Measurements from ENCODE around the gene SMAD1.

The SMAD1 gene

DNA sequence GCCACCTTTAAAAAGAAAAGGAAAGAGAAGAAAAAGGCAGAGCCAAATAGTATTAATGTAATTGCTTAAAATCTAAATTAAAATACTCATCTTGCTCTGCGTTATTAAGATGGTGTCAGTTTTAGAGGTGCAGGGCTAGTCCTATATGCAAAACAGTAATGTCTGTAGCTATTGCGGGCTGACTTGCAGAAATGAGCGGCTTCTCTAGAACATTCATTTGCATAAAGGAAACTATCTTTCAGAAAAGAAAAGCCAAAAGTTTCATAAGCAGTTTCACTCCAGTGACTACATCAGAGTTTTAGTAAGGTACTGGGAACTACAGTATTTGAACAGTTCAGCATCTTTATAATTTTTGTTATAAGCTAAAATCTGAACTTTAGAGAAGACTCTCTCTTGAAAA lies 6.0 kb downstream of the SMAD1 start:
- Histone ChIP-seq H3K79me1 (ENCODE audit: low read length) (no peaks in the 10 kb centered on the region), H3K4me1 (ENCODE audit: control insufficient read depth in 1 of 2, insufficient read depth in 2 of 2, low read length in 2 of 2) (peaks cover 0 to 2% of the 10 kb centered on the region in 2 experiments), H2BK12ac (ENCODE audit: low read length) (no peak overlapping the region), H2AFZ (ENCODE audit: insufficient read depth, low read length, poor library complexity) (no peak overlapping the region), H3K23ac (ENCODE audit: low read length) (no peak overlapping the region), H2BK120ac (ENCODE audit: insufficient read depth, low read length, poor library complexity) (no peak overlapping the region), H3K14ac (ENCODE audit: low read length) (no peak overlapping the region), H3K36me3 (ENCODE audit: control insufficient read depth in 1 of 2, insufficient read depth in 2 of 2, low read length in 2 of 2) (no peaks in the 10 kb centered on the region), H3K9me3 (ENCODE audit: insufficient read depth, low read depth, low read length) (no peaks in the 10 kb centered on the region), H3K79me2 (ENCODE audit: control insufficient read depth, insufficient read depth, low read length, poor library complexity) (peaks cover 2% of the 10 kb centered on the region), H4K12ac (ENCODE audit: low read depth, low read length) (no peak overlapping the region), H3K4me2 (ENCODE audit: low read length) (no peak overlapping the region), H3K27ac (ENCODE audit: low read depth, low read length) (no peak overlapping the region), H4K8ac (ENCODE audit: low read depth, low read length) (no peak overlapping the region), H3K9ac (ENCODE audit: low read length) (no peak overlapping the region), H3K18ac (ENCODE audit: low read length) (no peak overlapping the region), H2BK5ac (ENCODE audit: low read depth, low read length, poor library complexity) (no peak overlapping the region), H3K27me3 (ENCODE audit: insufficient read depth, low read length) (no peaks in the 10 kb centered on the region), H3K4me3 (ENCODE audit: low read depth, low read length) (no peak overlapping the region), H3K4ac (ENCODE audit: low read depth, low read length) (no peak overlapping the region), H2AK5ac (ENCODE audit: low read length) (no peak overlapping the region), H4K91ac (ENCODE audit: low read depth, low read length) (no peak overlapping the region)
- no CpG with 5 or more reads among the region's 3 CpGs for WGBS (ENCODE audit: extremely low coverage, insufficient coverage, insufficient read length)
- DNase-seq: no peak

DNA sequence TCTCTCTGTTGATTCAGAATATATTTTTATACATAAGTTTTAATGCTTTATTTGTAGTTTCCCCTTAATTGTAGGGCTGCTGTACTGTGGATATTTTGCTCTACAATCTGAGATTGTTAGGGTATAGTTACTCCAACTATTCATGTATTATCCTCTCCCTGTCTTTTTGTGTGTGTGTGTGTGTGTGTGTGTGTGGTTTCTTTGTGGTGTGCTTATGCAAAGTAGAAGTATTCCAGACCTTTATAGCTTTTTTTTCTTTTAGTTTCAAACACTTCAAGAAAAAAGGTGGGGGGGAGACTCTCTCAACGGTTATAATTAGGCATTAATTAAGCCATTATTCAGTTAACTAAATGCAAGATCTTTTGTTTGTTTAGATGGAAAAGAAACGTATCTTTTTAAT lies 6.7 kb downstream of the SMAD1 start:
- H3K4me1 ChIP-seq (ENCODE audit: control insufficient read depth in 1 of 2, insufficient read depth in 2 of 2, low read length in 2 of 2): peaks cover 0 to 2% of the 10 kb centered on the region in 2 experiments
- no peak overlapping the region for H3K27ac ChIP-seq (ENCODE audit: low read depth, low read length)
- H2BK5ac ChIP-seq (ENCODE audit: low read depth, low read length, poor library complexity): no peak overlapping the region
- no peak overlapping the region for H2AK5ac ChIP-seq (ENCODE audit: low read length)
- no peaks in the 10 kb centered on the region for H3K9me3 ChIP-seq (ENCODE audit: insufficient read depth, low read depth, low read length)
- no peak for DNase-seq
- H3K36me3 ChIP-seq (ENCODE audit: control insufficient read depth in 1 of 2, insufficient read depth in 2 of 2, low read length in 2 of 2): no peaks in the 10 kb centered on the region
- no peak overlapping the region for H4K91ac ChIP-seq (ENCODE audit: low read depth, low read length)
- H3K79me1 ChIP-seq (ENCODE audit: low read length): no peaks in the 10 kb centered on the region
- no peak overlapping the region for H4K8ac ChIP-seq (ENCODE audit: low read depth, low read length)
- no peaks in the 10 kb centered on the region for H3K27me3 ChIP-seq (ENCODE audit: insufficient read depth, low read length)
- H3K4me2 ChIP-seq (ENCODE audit: low read length): no peak overlapping the region
- no peak overlapping the region for H3K18ac ChIP-seq (ENCODE audit: low read length)
- H3K14ac ChIP-seq (ENCODE audit: low read length): no peak overlapping the region
- no peak overlapping the region for H3K4me3 ChIP-seq (ENCODE audit: low read depth, low read length)
- H3K23ac ChIP-seq (ENCODE audit: low read length): no peak overlapping the region
- WGBS (ENCODE audit: extremely low coverage, insufficient coverage, insufficient read length): no CpG with 5 or more reads among the region's 2 CpGs
- H3K9ac ChIP-seq (ENCODE audit: low read length): no peak overlapping the region
- H4K12ac ChIP-seq (ENCODE audit: low read depth, low read length): no peak overlapping the region
- no peak overlapping the region for H2BK12ac ChIP-seq (ENCODE audit: low read length)
- no peak overlapping the region for H2AFZ ChIP-seq (ENCODE audit: insufficient read depth, low read length, poor library complexity)
- H3K79me2 ChIP-seq (ENCODE audit: control insufficient read depth, insufficient read depth, low read length, poor library complexity): peaks cover 2% of the 10 kb centered on the region
- no peak overlapping the region for H2BK120ac ChIP-seq (ENCODE audit: insufficient read depth, low read length, poor library complexity)
- H3K4ac ChIP-seq (ENCODE audit: low read depth, low read length): no peak overlapping the region

DNA sequence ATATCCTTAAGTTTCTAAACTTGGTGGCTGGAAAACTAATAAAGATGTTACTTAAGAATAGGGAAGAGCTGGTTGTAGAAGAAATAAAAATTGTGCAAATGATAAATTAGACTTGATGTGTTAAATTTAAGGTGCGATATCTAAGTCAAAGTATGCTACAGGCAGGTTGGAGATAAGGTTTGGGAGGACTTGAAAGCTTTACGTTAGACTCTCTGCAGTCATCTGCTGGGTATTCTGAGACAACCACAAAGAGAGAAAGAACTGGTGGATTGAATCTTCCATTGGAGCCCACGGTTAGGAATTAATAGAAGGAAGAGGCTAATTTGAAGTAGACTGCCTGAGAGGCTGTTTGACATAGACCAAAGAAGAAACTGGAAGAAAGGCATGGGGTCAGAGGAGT lies 7.9 kb downstream of the SMAD1 start:
- Histone ChIP-seq H3K9ac (ENCODE audit: low read length) (no peak overlapping the region), H2AK5ac (ENCODE audit: low read length) (no peak overlapping the region), H3K79me1 (ENCODE audit: low read length) (no peaks in the 10 kb centered on the region), H3K9me3 (ENCODE audit: insufficient read depth, low read depth, low read length) (no peaks in the 10 kb centered on the region), H3K27ac (ENCODE audit: low read depth, low read length) (no peak overlapping the region), H2BK120ac (ENCODE audit: insufficient read depth, low read length, poor library complexity) (no peak overlapping the region), H3K4ac (ENCODE audit: low read depth, low read length) (no peak overlapping the region), H2AFZ (ENCODE audit: insufficient read depth, low read length, poor library complexity) (no peak overlapping the region), H2BK12ac (ENCODE audit: low read length) (no peak overlapping the region), H3K23ac (ENCODE audit: low read length) (no peak overlapping the region), H3K27me3 (ENCODE audit: insufficient read depth, low read length) (no peaks in the 10 kb centered on the region), H4K12ac (ENCODE audit: low read depth, low read length) (no peak overlapping the region), H2BK5ac (ENCODE audit: low read depth, low read length, poor library complexity) (no peak overlapping the region), H3K4me3 (ENCODE audit: low read depth, low read length) (no peak overlapping the region), H3K4me1 (ENCODE audit: control insufficient read depth in 1 of 2, insufficient read depth in 2 of 2, low read length in 2 of 2) (no peaks in the 10 kb centered on the region), H3K79me2 (ENCODE audit: control insufficient read depth, insufficient read depth, low read length, poor library complexity) (no peaks in the 10 kb centered on the region), H3K14ac (ENCODE audit: low read length) (no peak overlapping the region), H3K18ac (ENCODE audit: low read length) (no peak overlapping the region), H4K91ac (ENCODE audit: low read depth, low read length) (no peak overlapping the region), H4K8ac (ENCODE audit: low read depth, low read length) (no peak overlapping the region), H3K4me2 (ENCODE audit: low read length) (no peak overlapping the region), H3K36me3 (ENCODE audit: control insufficient read depth in 1 of 2, insufficient read depth in 2 of 2, low read length in 2 of 2) (no peaks in the 10 kb centered on the region)
- WGBS (ENCODE audit: extremely low coverage, insufficient coverage, insufficient read length): no CpG with 5 or more reads among the region's 3 CpGs
- no peak for DNase-seq

DNA sequence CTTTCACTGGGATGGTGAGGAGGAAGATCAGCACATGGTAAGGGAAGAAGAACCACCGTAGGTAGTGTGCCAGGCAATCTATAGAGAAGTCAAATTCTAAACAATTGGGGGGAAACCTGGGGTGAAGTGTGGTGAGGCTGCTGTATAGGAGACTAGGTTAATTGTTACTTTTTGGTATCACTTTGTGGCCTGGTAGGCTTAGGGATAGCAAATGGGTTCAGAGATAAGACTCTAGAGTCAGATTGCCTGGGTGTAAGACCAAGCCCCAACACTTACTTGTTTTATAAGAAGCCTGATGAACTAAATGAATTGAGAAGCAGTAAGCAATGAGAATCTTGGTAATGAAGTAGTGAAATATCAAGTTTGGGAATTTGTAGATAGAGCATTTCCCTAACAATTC lies 8.7 kb downstream of the SMAD1 start:
- no peak overlapping the region for H2AK5ac ChIP-seq (ENCODE audit: low read length)
- H3K14ac ChIP-seq (ENCODE audit: low read length): no peak overlapping the region
- no peaks in the 10 kb centered on the region for H3K36me3 ChIP-seq (ENCODE audit: control insufficient read depth in 1 of 2, insufficient read depth in 2 of 2, low read length in 2 of 2)
- H3K23ac ChIP-seq (ENCODE audit: low read length): no peak overlapping the region
- no peaks in the 10 kb centered on the region for H3K79me1 ChIP-seq (ENCODE audit: low read length)
- no peak overlapping the region for H3K18ac ChIP-seq (ENCODE audit: low read length)
- H3K4me3 ChIP-seq (ENCODE audit: low read depth, low read length): no peak overlapping the region
- no peak overlapping the region for H2AFZ ChIP-seq (ENCODE audit: insufficient read depth, low read length, poor library complexity)
- H4K8ac ChIP-seq (ENCODE audit: low read depth, low read length): no peak overlapping the region
- H2BK120ac ChIP-seq (ENCODE audit: insufficient read depth, low read length, poor library complexity): no peak overlapping the region
- no peaks in the 10 kb centered on the region for H3K4me1 ChIP-seq (ENCODE audit: control insufficient read depth in 1 of 2, insufficient read depth in 2 of 2, low read length in 2 of 2)
- H3K4me2 ChIP-seq (ENCODE audit: low read length): no peak overlapping the region
- no peak overlapping the region for H3K9ac ChIP-seq (ENCODE audit: low read length)
- H2BK12ac ChIP-seq (ENCODE audit: low read length): no peak overlapping the region
- H3K9me3 ChIP-seq (ENCODE audit: insufficient read depth, low read depth, low read length): no peaks in the 10 kb centered on the region
- no peak overlapping the region for H2BK5ac ChIP-seq (ENCODE audit: low read depth, low read length, poor library complexity)
- H3K27me3 ChIP-seq (ENCODE audit: insufficient read depth, low read length): no peaks in the 10 kb centered on the region
- H3K4ac ChIP-seq (ENCODE audit: low read depth, low read length): peak overlapping the region; percentile 36
- no peak for DNase-seq
- H3K79me2 ChIP-seq (ENCODE audit: control insufficient read depth, insufficient read depth, low read length, poor library complexity): peaks cover 2% of the 10 kb centered on the region
- no CpG with 5 or more reads among the region's 1 CpG for WGBS (ENCODE audit: extremely low coverage, insufficient coverage, insufficient read length)
- no peak overlapping the region for H4K12ac ChIP-seq (ENCODE audit: low read depth, low read length)
- H4K91ac ChIP-seq (ENCODE audit: low read depth, low read length): no peak overlapping the region
- no peak overlapping the region for H3K27ac ChIP-seq (ENCODE audit: low read depth, low read length)

Measured in trophoblast cell (in vitro differentiated cells and primary cell).